Ishikawa (cell line): ENCODE measurements around the gene RAB6B.

ENCODE experiments used
- CEBPB ChIP-seq: IDR thresholded peaks from 2 replicates; pipeline ENCODE4 v1.6.1; 2012
- CREB1 ChIP-seq: IDR thresholded peaks from 2 replicates; pipeline ENCODE4 v1.6.1; 2012; ENCODE audit warnings: low read depth
- EGR1 ChIP-seq: IDR thresholded peaks from 2 replicates; pipeline ENCODE4 v1.6.1; 2012
- EP300 ChIP-seq: IDR thresholded peaks from 2 replicates; pipeline ENCODE4 v1.6.1; 2012; ENCODE audit warnings: borderline replicate concordance
- FOXM1 ChIP-seq: IDR thresholded peaks from 2 replicates; pipeline ENCODE4 v1.6.1; 2012; ENCODE audit warnings: low read depth, borderline replicate concordance
- MAX ChIP-seq: IDR thresholded peaks from 2 replicates; pipeline ENCODE4 v1.6.1; 2012
- NFIC ChIP-seq: IDR thresholded peaks from 2 replicates; pipeline ENCODE4 v1.6.1; 2012
- RAD21 ChIP-seq: IDR thresholded peaks from 2 replicates; pipeline ENCODE4 v1.6.1; 2012; ENCODE audit warnings: low read depth
- REST ChIP-seq: IDR thresholded peaks from 2 replicates; pipeline ENCODE4 v1.6.1; 2012; ENCODE audit warnings: low read depth, mild to moderate bottlenecking
- TAF1 ChIP-seq: IDR thresholded peaks from 2 replicates; pipeline ENCODE4 v1.6.1; 2012; ENCODE audit warnings: low read depth, mild to moderate bottlenecking
- TCF12 ChIP-seq: IDR thresholded peaks from 2 replicates; pipeline ENCODE4 v1.6.1; 2012; ENCODE audit warnings: low read depth
- TEAD4 ChIP-seq: IDR thresholded peaks from 2 replicates; pipeline ENCODE4 v1.6.1; 2012
- USF1 ChIP-seq: IDR thresholded peaks from 2 replicates; pipeline ENCODE4 v1.6.1; 2012
- YY1 ChIP-seq: IDR thresholded peaks from 2 replicates; pipeline ENCODE4 v1.6.1; 2012; ENCODE audit warnings: low read depth
- ZBTB7A ChIP-seq: IDR thresholded peaks from 2 replicates; pipeline ENCODE4 v1.6.1; 2012; ENCODE audit warnings: low read depth

RAB6B gene

GRCh38 chr3:133838296-133838789 lies 57.3 kb downstream of the RAB6B start:
- TF ChIP-seq TEAD4 (no peak), FOXM1 (no peak), NFIC (no peak), TAF1 (no peak), RAD21 (no peak), USF1 (no peak), EGR1 (no peak), MAX (no peak), CEBPB (no peak), ZBTB7A (no peak), EP300 (no peak), TCF12 (no peak), REST (no peak), YY1 (no peak), CREB1 (no peak)

GRCh38 chr3:133837487-133838295 lies 58.0 kb downstream of the RAB6B start:
- no peak for TF ChIP-seq TEAD4
- TF ChIP-seq USF1 = no peak
- no peak for TF ChIP-seq CREB1
- no peak for TF ChIP-seq FOXM1
- TF ChIP-seq RAD21 = no peak
- no peak for TF ChIP-seq TCF12
- no peak for TF ChIP-seq YY1
- no peak for TF ChIP-seq REST
- no peak for TF ChIP-seq EP300
- TF ChIP-seq NFIC = no peak
- no peak for TF ChIP-seq MAX
- TF ChIP-seq CEBPB = no peak
- TF ChIP-seq TAF1 = no peak
- no peak for TF ChIP-seq EGR1
- no peak for TF ChIP-seq ZBTB7A

- TF ChIP-seq TAF1 (no peak), NFIC (no peak), MAX (no peak), CEBPB (no peak), RAD21 (no peak), USF1 (no peak), TEAD4 (no peak), EGR1 (no peak), YY1 (no peak), FOXM1 (no peak), CREB1 (no peak), REST (no peak)
Measured at GRCh38 chr3:133836497-133837158, 59.1 kb downstream of the RAB6B start.
